H9 (cell line): ENCODE data around the gene TBCEL. TPM values are rescaled to one million over a fixed set of nuclear protein-coding genes. Genes with fewer than 3 reads are reported as not detected.

Experiments
- DNase-seq: peaks from one replicate; pipeline ENCODE4 v3.0.0-alpha.2; 2017
- H2AFZ ChIP-seq: one replicate; pipeline ENCODE4 v1.6.1; 2013; ENCODE audit warnings: mild to moderate bottlenecking, low read length, control low read depth, moderate library complexity
- H2AK5ac ChIP-seq: 2 replicates; pipeline ENCODE4 v1.6.1; 2013; ENCODE audit warnings: low read length, control low read depth, mixed read lengths; ENCODE audit not compliant: insufficient read length
- H2BK120ac ChIP-seq: one replicate; pipeline ENCODE4 v1.6.1; 2013; ENCODE audit warnings: low read depth, mild to moderate bottlenecking, low read length, control low read depth, inconsistent platforms; ENCODE audit not compliant: poor library complexity, severe bottlenecking
- H2BK12ac ChIP-seq: 2 replicates; pipeline ENCODE4 v1.6.1; 2013; ENCODE audit warnings: low read length, control low read depth, mixed read lengths, low read depth; ENCODE audit not compliant: insufficient read length
- H2BK15ac ChIP-seq: 2 replicates; pipeline ENCODE4 v1.6.1; 2013; ENCODE audit warnings: low read depth, low read length, control low read depth
- H2BK20ac ChIP-seq: one replicate; pipeline ENCODE4 v1.6.1; 2013; ENCODE audit warnings: low read depth, mild to moderate bottlenecking, low read length, control low read depth, inconsistent platforms; ENCODE audit not compliant: poor library complexity, severe bottlenecking
- H2BK5ac ChIP-seq: 2 replicates; pipeline ENCODE4 v1.6.1; 2013; ENCODE audit warnings: low read length, control low read depth, mixed read lengths; ENCODE audit not compliant: insufficient read length
- H3K14ac ChIP-seq: 2 replicates; pipeline ENCODE4 v1.6.1; 2013; ENCODE audit warnings: low read length, control low read depth; ENCODE audit not compliant: insufficient read depth
- H3K18ac ChIP-seq: 2 replicates; pipeline ENCODE4 v1.6.1; 2013; ENCODE audit warnings: low read depth, mild to moderate bottlenecking, mixed read lengths, low read length, control low read depth; ENCODE audit not compliant: insufficient read length
- H3K23ac ChIP-seq: 2 replicates; pipeline ENCODE4 v1.6.1; 2013; ENCODE audit warnings: low read length, control low read depth, mixed read lengths, low read depth; ENCODE audit not compliant: insufficient read length
- H3K23me2 ChIP-seq: 2 replicates; pipeline ENCODE4 v1.6.1; 2013; ENCODE audit warnings: low read depth, mild to moderate bottlenecking, mixed read lengths, low read length, control low read depth; ENCODE audit not compliant: insufficient read length, poor library complexity, severe bottlenecking
- H3K27ac ChIP-seq: 2 replicates; pipeline ENCODE4 v1.5.1; 2013; ENCODE audit warnings: low read length, control low read depth, mixed read lengths, low read depth; ENCODE audit not compliant: insufficient read length
- H3K27me3 ChIP-seq: 2 replicates; pipeline ENCODE4 v1.6.1; 2013; ENCODE audit warnings: low read length, control low read depth, inconsistent platforms; ENCODE audit not compliant: insufficient read depth
- H3K4ac ChIP-seq: 2 replicates; pipeline ENCODE4 v1.6.1; 2013; ENCODE audit warnings: low read depth, mild to moderate bottlenecking, control low read depth, inconsistent platforms, low read length, moderate library complexity
- H3K4me1 ChIP-seq: 2 replicates; pipeline ENCODE4 v1.6.1; 2013; ENCODE audit warnings: low read length, control low read depth, inconsistent platforms; ENCODE audit not compliant: insufficient read depth
- H3K4me2 ChIP-seq: 2 replicates; pipeline ENCODE4 v1.6.1; 2013; ENCODE audit warnings: low read length, control low read depth, mixed read lengths; ENCODE audit not compliant: insufficient read length, insufficient read depth
- H3K56ac ChIP-seq: 2 replicates; pipeline ENCODE4 v1.6.1; 2013; ENCODE audit warnings: low read depth, mild to moderate bottlenecking, mixed read lengths, low read length, control low read depth; ENCODE audit not compliant: insufficient read length
- H3K79me1 ChIP-seq: 2 replicates; pipeline ENCODE4 v1.6.1; 2013; ENCODE audit warnings: low read depth, mild to moderate bottlenecking, moderate library complexity, low read length, control low read depth, inconsistent platforms; ENCODE audit not compliant: insufficient read depth, poor library complexity, severe bottlenecking
- H3K79me2 ChIP-seq: 2 replicates; pipeline ENCODE4 v1.6.1; 2013; ENCODE audit warnings: low read length, control low read depth, inconsistent platforms; ENCODE audit not compliant: insufficient read depth
- H3K9ac ChIP-seq: 2 replicates; pipeline ENCODE4 v1.6.1; 2013; ENCODE audit warnings: low read length, control low read depth, mixed read lengths; ENCODE audit not compliant: insufficient read length; ENCODE audit errors: extremely low read depth
- H3K9me3 ChIP-seq: one replicate; pipeline ENCODE4 v1.6.1; 2013; ENCODE audit warnings: low read depth, low read length, inconsistent platforms; ENCODE audit not compliant: control insufficient read depth
- H3T11ph ChIP-seq: one replicate; pipeline ENCODE4 v1.6.1; 2013; ENCODE audit warnings: mild to moderate bottlenecking, low read length, control low read depth, inconsistent platforms
- H4K20me1 ChIP-seq: one replicate; pipeline ENCODE4 v1.6.1; 2013; ENCODE audit not compliant: control insufficient read depth, insufficient read length, insufficient read depth
- H4K5ac ChIP-seq: 2 replicates; pipeline ENCODE4 v1.6.1; 2013; ENCODE audit warnings: low read depth, mild to moderate bottlenecking, mixed read lengths, low read length, control low read depth; ENCODE audit not compliant: insufficient read length
- H4K8ac ChIP-seq: replicated peaks from 2 replicates; pipeline ENCODE4 v1.6.1; 2013; ENCODE audit warnings: low read length, control low read depth, mixed read lengths, low read depth; ENCODE audit not compliant: insufficient read length
- H4K91ac ChIP-seq: 2 replicates; pipeline ENCODE4 v1.6.1; 2013; ENCODE audit warnings: low read depth, mild to moderate bottlenecking, moderate library complexity, mixed read lengths, low read length, control low read depth; ENCODE audit not compliant: insufficient read length
- H3K27ac Mint-ChIP-seq, 3 experiments: 2 replicates in 2 of 3; 3 replicates in 1 of 3; pipeline ENCODE4 v1.8.0; 2020 to 2021; ENCODE audit warnings: mixed read lengths in 3 of 3, mild to moderate bottlenecking in 1 of 3, moderate library complexity in 1 of 3
- H3K27me3 Mint-ChIP-seq: 2 replicates; pipeline ENCODE4 v1.8.0; 2021; ENCODE audit warnings: low read depth, mild to moderate bottlenecking, moderate library complexity, mixed read lengths
- H3K36me3 Mint-ChIP-seq, 3 experiments: 2 replicates in 2 of 3; 3 replicates in 1 of 3; pipeline ENCODE4 v1.8.0; 2020 to 2021; ENCODE audit warnings: low read depth in 3 of 3, mixed read lengths in 3 of 3; ENCODE audit not compliant: insufficient read depth in 1 of 3
- H3K4me1 Mint-ChIP-seq, 2 experiments: 2 replicates each; pipeline ENCODE4 v1.8.0; 2020; ENCODE audit warnings: mixed read lengths in 2 of 2
- H3K4me3 Mint-ChIP-seq, 2 experiments: 2 replicates in 1 of 2; 3 replicates in 1 of 2; pipeline ENCODE4 v1.8.0; 2020 to 2021; ENCODE audit warnings: mild to moderate bottlenecking in 2 of 2, mixed read lengths in 2 of 2, moderate library complexity in 1 of 2
- H3K9me3 Mint-ChIP-seq, 2 experiments: 2 replicates in 1 of 2; 3 replicates in 1 of 2; pipeline ENCODE4 v1.8.0; 2020; ENCODE audit warnings: mild to moderate bottlenecking in 2 of 2, mixed read lengths in 2 of 2, moderate library complexity in 1 of 2
- WGBS: extraction: QIAGEN DNeasy Blood & Tissue Kit; methylation state at CpG from one replicate; pipeline ENCODE4 v1.1.7; 2013; ENCODE audit warnings: missing lambda C conversion rate, low lambda C conversion rate, mixed read lengths; ENCODE audit not compliant: insufficient read length; ENCODE audit errors: extremely low coverage; 5-methylcytosine and 5-hydroxymethylcytosine counted together
- total RNA-seq: library from RNA; stranded (reverse); gene quantifications from 2 replicates; pipeline ENCODE4 v1.2.1, GENCODE V29; 2021
- TF ChIP-seq, protein P1 (sequence below): fragments of 200-600 bp; sonication (generic); conservative IDR thresholded peaks from 3 replicates; pipeline ENCODE4 v1.8.0; 2021; ENCODE audit warnings: antibody characterized with exemption, mild to moderate bottlenecking

The TBCEL gene
- total RNA-seq, 1 experiment from 2014 or later: 17.3 TPM

DNA sequence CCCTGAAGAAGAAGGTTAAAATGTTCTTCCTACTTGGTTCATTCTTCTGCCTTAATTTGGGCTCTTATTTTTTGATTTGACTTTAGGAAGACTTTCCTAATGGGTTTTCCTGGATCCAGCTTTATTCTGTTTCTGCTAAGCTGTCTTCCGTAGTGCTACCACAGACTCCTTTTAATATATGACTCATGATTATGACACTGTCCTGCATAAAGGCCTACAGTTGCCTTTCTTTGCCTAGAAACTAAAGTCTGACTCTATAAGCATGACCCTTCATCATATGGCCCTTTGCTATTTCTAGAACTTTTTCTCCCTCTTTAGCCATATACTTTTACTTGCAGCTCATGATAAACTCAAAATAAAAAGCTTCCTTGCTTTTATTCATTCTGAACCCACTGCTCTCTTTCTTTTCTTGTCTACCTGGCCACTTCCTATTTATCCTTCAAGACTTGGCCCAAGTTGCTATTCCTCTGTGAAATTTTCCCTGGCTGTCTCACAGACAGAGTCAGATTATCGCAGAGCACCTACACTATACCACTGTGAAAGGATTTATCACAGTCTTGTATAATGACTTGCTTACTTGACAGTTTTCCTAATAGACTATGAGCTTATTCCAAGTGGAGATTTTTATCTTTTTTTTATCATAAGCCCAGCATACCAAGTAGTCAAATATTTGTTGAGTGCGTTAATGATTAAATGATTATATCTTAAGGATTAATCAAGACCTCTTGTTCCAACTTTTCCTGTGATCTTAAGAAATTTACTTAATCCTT, 24.7 kb downstream of the TBCEL start:
- no peaks in the 10 kb centered on the region for H3K27me3 Mint-ChIP-seq
- Histone ChIP-seq H3K56ac (no peak overlapping the region), H3K4ac (no peak overlapping the region), H2AFZ (no peak overlapping the region), H3K79me1 (no peaks in the 10 kb centered on the region), H2BK5ac (no peak overlapping the region), H3K23ac (no peak overlapping the region), H3K9ac (no peak overlapping the region), H2BK120ac (no peak overlapping the region), H3K4me2 (no peak overlapping the region), H4K91ac (no peak overlapping the region), H4K20me1 (no peaks in the 10 kb centered on the region), H4K5ac (no peak overlapping the region), H2BK15ac (no peak overlapping the region), H3K14ac (no peak overlapping the region), H3K9me3 (no peaks in the 10 kb centered on the region), H3K4me1 (no peaks in the 10 kb centered on the region), H2AK5ac (no peak overlapping the region), H3T11ph (no peak overlapping the region), H2BK20ac (no peak overlapping the region), H3K18ac (no peak overlapping the region), H3K27me3 (no peaks in the 10 kb centered on the region), H3K27ac (no peak overlapping the region), H4K8ac (no peak overlapping the region), H3K79me2 (no peaks in the 10 kb centered on the region), H2BK12ac (no peak overlapping the region), H3K23me2 (no peaks in the 10 kb centered on the region)
- DNase-seq: no peak
- no peak overlapping the region for H3K27ac Mint-ChIP-seq
- TF ChIP-seq, protein P1, sequence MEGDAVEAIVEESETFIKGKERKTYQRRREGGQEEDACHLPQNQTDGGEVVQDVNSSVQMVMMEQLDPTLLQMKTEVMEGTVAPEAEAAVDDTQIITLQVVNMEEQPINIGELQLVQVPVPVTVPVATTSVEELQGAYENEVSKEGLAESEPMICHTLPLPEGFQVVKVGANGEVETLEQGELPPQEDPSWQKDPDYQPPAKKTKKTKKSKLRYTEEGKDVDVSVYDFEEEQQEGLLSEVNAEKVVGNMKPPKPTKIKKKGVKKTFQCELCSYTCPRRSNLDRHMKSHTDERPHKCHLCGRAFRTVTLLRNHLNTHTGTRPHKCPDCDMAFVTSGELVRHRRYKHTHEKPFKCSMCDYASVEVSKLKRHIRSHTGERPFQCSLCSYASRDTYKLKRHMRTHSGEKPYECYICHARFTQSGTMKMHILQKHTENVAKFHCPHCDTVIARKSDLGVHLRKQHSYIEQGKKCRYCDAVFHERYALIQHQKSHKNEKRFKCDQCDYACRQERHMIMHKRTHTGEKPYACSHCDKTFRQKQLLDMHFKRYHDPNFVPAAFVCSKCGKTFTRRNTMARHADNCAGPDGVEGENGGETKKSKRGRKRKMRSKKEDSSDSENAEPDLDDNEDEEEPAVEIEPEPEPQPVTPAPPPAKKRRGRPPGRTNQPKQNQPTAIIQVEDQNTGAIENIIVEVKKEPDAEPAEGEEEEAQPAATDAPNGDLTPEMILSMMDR: no peak
- no peaks in the 10 kb centered on the region for H3K4me1 Mint-ChIP-seq
- H3K36me3 Mint-ChIP-seq: peaks cover 4 to 32% (median 27%) of the 10 kb centered on the region in 3 experiments; a peak in 5 of 7 replicates
- H3K9me3 Mint-ChIP-seq: no peaks in the 10 kb centered on the region
- no peak overlapping the region for H3K4me3 Mint-ChIP-seq
- WGBS: no CpG with 5 or more reads among the region's 3 CpGs
